Mammary microvascular endothelial cell (primary cell): Measurements from ENCODE around the gene TICRR. TPM values are rescaled to one million over a fixed set of nuclear protein-coding genes. Genes with fewer than 3 reads are reported as not detected.

Experiments used
- total RNA-seq: library from RNA; depleted of rRNA; stranded (reverse); fragments of >200 nt; gene quantifications from 2 replicates; pipeline ENCODE4 v1.2.3, GENCODE V29; 2015

The TICRR gene
- 6.0 and 6.7 TPM in 2 replicates for total RNA-seq

GRCh38 chr15:89575146-89575655 lies at the start of gene TICRR:
Gene TICRR (plus strand): TSS chr15:89575469. CDS start chr15:89575587, 118 bp downstream.

DNA sequence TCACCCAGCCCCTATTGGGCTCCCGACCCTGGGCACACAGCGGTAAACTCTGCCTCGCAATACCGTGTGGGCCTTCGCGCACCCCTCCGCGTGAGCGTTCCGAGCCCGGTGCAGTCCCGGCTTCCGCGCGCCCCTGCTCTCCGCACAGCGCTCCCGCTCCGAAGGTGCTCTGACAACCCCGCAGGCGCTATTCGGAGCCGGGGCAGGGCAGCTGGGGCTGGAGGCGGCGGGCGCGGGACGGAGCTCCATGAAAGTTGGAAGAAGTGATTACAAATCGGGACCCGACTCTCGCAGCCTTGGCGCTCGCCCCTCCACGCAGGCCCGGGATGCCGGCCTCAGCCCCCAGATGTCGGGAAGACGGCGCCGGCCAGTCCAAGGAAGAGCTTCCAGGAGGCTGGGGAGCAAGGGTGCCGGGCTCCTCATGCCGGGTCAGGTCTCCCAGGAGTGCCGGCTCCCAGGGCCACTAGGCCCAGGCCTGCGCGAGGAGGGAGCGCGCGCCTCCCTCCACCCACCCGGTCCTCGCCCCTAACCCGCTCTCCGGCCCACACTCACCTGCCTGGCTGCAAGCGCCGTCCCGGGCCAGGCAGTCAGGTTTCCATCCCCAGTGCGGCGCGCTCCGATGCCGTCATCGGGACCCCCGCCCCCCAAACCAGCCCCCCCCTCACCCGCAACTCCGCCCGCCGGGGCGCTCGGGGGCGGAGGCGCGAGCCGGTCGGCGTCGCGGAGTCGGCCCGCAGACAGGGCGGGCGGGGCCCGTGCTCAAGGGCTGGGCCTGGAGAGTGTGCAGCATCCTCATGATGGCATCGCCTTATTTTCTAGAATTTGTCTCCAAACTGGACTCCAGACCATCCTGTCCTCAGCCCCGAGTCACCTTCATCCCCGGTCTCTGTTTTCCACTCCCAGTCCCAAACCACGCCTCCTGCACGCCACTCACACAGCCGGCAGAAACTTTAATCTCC lies 79.9 kb downstream of the TICRR start, which contains the start of gene KIF7:
Gene KIF7 (minus strand): TSS at position 621 of the 959 bp plus-strand sequence. CDS start 2,537 bp downstream, outside the sequence.

Other genes starting within 250 kb of the TICRR start
- gene POLG, start 240.6 kb upstream of the TICRR start, total RNA-seq = 63.2 and 69.7 TPM in 2 replicates
- not detected in 2 replicates for gene RHCG, start 78.9 kb upstream of the TICRR start, total RNA-seq
- gene KIF7, start 80.0 kb downstream of the TICRR start, total RNA-seq = 5.0 TPM in 2 replicates
- gene PLIN1, start 103.9 kb downstream of the TICRR start, total RNA-seq = 0.10 TPM in 1 of 2 replicates, not detected in the other
- 1.9 and 2.4 TPM in 2 replicates for gene PEX11A, start 115.3 kb downstream of the TICRR start, total RNA-seq
- not detected in 2 replicates for gene WDR93, start 115.3 kb downstream of the TICRR start, total RNA-seq
- 0.34 and 1.1 TPM in 2 replicates for gene MESP1, start 175.8 kb downstream of the TICRR start, total RNA-seq
- not detected in 2 replicates for gene MESP2, start 200.9 kb downstream of the TICRR start, total RNA-seq
- gene ANPEP, start 239.4 kb downstream of the TICRR start, total RNA-seq = 48.6 and 51.6 TPM in 2 replicates